HG03460 (cell line): Measurements from ENCODE around the gene MTTP.
A peak's percentile ranks its signal among the peaks of the same experiment; 100 is the strongest.
"Not testable (repeated sequence)": the region's sequence is repeated elsewhere in the genome, so short reads cannot be mapped to it uniquely, and the experiment has no call there.

Experiments
- ATAC-seq: cut with Tn5 transposase; IDR thresholded peaks from one replicate; pipeline ENCODE4 v1.9.1; 2021; ENCODE audit not compliant: unreplicated experiment

The MTTP gene

GRCh38 chr4:99574530-99575324 lies at the start of gene MTTP:
TSS of gene MTTP (plus strand) at chr4:99574824. CDS start at chr4:99574910, 86 bp downstream.
- ATAC-seq, result peak; percentile 85

GRCh38 chr4:99529228-99529627 lies 45.4 kb upstream of the MTTP start:
- ATAC-seq, result no peak

GRCh38 chr4:99529956-99530355 lies 44.7 kb upstream of the MTTP start:
- ATAC-seq, result no peak

- ATAC-seq, result not testable (repeated sequence)
Observed at GRCh38 chr4:99534699-99535098, 39.9 kb upstream of the MTTP start.

- ATAC-seq, result no peak
Observed at GRCh38 chr4:99536271-99536670, 38.4 kb upstream of the MTTP start.

- ATAC-seq, result no peak
Observed at GRCh38 chr4:99536848-99537247, 37.8 kb upstream of the MTTP start.

- no peak for ATAC-seq
Observed at GRCh38 chr4:99537674-99538073, 37.0 kb upstream of the MTTP start.

GRCh38 chr4:99540277-99540939 lies 34.2 kb upstream of the MTTP start:
- no peak for ATAC-seq

GRCh38 chr4:99552872-99553271 lies 21.8 kb upstream of the MTTP start:
- no peak for ATAC-seq

- ATAC-seq, result peak; percentile 95
Observed at GRCh38 chr4:99563310-99564186, 11.1 kb upstream of the MTTP start, which contains the start of gene TRMT10A. TSS of gene TRMT10A (minus strand) at chr4:99564039. CDS start at chr4:99559338, 4,701 bp downstream.

GRCh38 chr4:99564921-99565320 lies 9.7 kb upstream of the MTTP start:
- ATAC-seq, result no peak

- ATAC-seq, result no peak
Observed at GRCh38 chr4:99571883-99572282, 2.7 kb upstream of the MTTP start.

- no peak for ATAC-seq
Observed at GRCh38 chr4:99572527-99573240, 1.9 kb upstream of the MTTP start.

- no peak for ATAC-seq
Observed at GRCh38 chr4:99573735-99574368, 772 bp upstream of the MTTP start.

- ATAC-seq, result no peak
Observed at GRCh38 chr4:99578714-99579113, 4.1 kb downstream of the MTTP start.

GRCh38 chr4:99585516-99585915 lies 10.9 kb downstream of the MTTP start:
- no peak for ATAC-seq

- no peak for ATAC-seq
Observed at GRCh38 chr4:99586322-99586721, 11.7 kb downstream of the MTTP start.

- ATAC-seq, result no peak
Observed at GRCh38 chr4:99586797-99587196, 12.2 kb downstream of the MTTP start.

- no peak for ATAC-seq
Observed at GRCh38 chr4:99587309-99587708, 12.7 kb downstream of the MTTP start.

- no peak for ATAC-seq
Observed at GRCh38 chr4:99587803-99588202, 13.2 kb downstream of the MTTP start.
